CD8-positive, alpha-beta memory T cell (primary cell): ENCODE measurements around the gene CCDC60. TPM values are rescaled to one million over a fixed set of nuclear protein-coding genes. Genes with fewer than 3 reads are reported as not detected.

Experiments used
- CTCF ChIA-PET: fragments of 350-600 bp; sonication (Branson Sonifier 250); formaldehyde crosslinking; loops from one replicate; lab custom pipeline; 2021; ENCODE audit warnings: antibody characterized with exemption; lab: Charles Lee
- POLR2A ChIA-PET: fragments of 350-600 bp; sonication (Branson Sonifier 250); formaldehyde crosslinking; loops from one replicate; lab custom pipeline; 2021; ENCODE audit warnings: antibody characterized with exemption; lab: Charles Lee
- DNase-seq, 5 donors: peaks; one replicate each; pipeline versions ENCODE4 v3.0.0 to v3.0.0-alpha.2; 2020 to 2022; ENCODE audit warnings: mixed read lengths in 1 of 5
- H3K27ac ChIP-seq: one replicate; pipeline ENCODE4 v1.7.0; 2013; ENCODE audit warnings: low read depth, mild to moderate bottlenecking, low read length, moderate library complexity
- H3K27me3 ChIP-seq: 2 replicates; pipeline ENCODE4 v1.7.0; 2013; ENCODE audit warnings: low read length, mild to moderate bottlenecking; ENCODE audit not compliant: insufficient read depth, poor library complexity, severe bottlenecking
- H3K36me3 ChIP-seq: 2 replicates; pipeline ENCODE4 v1.7.0; 2013; ENCODE audit warnings: mild to moderate bottlenecking, low read length, moderate library complexity; ENCODE audit not compliant: insufficient read depth
- H3K4me1 ChIP-seq: 2 replicates; pipeline ENCODE4 v1.7.0; 2013; ENCODE audit warnings: mild to moderate bottlenecking, low read length, moderate library complexity; ENCODE audit not compliant: insufficient read depth
- H3K4me3 ChIP-seq: 2 replicates; pipeline ENCODE4 v1.7.0; 2013; ENCODE audit warnings: mild to moderate bottlenecking, low read length
- H3K9me3 ChIP-seq: 2 replicates; pipeline ENCODE4 v1.7.0; 2013; ENCODE audit warnings: mild to moderate bottlenecking, low read length
- H3K27ac Mint-ChIP-seq, 8 donors: one replicate each; pipeline ENCODE4 v1.8.0; 2020 to 2021; ENCODE audit warnings: mixed read lengths in 8 of 8, mild to moderate bottlenecking in 6 of 8, inconsistent platforms in 3 of 8, moderate library complexity in 3 of 8
- H3K27me3 Mint-ChIP-seq, 2 donors: one replicate each; pipeline ENCODE4 v1.8.0; 2020 to 2021; ENCODE audit warnings: mixed read lengths in 2 of 2, mild to moderate bottlenecking in 1 of 2, moderate library complexity in 1 of 2
- H3K36me3 Mint-ChIP-seq, 3 donors: one replicate each; pipeline ENCODE4 v1.8.0; 2020 to 2021; ENCODE audit warnings: mixed read lengths in 3 of 3, inconsistent platforms in 1 of 3, mild to moderate bottlenecking in 1 of 3
- H3K4me1 Mint-ChIP-seq, 3 donors: one replicate each; pipeline ENCODE4 v1.8.0; 2020 to 2021; ENCODE audit warnings: mixed read lengths in 3 of 3, inconsistent platforms in 1 of 3, mild to moderate bottlenecking in 1 of 3
- H3K4me3 Mint-ChIP-seq, 7 donors: one replicate each; pipeline ENCODE4 v1.8.0; 2020 to 2021; ENCODE audit warnings: mixed read lengths in 7 of 7, mild to moderate bottlenecking in 6 of 7, moderate library complexity in 4 of 7, inconsistent platforms in 2 of 7
- H3K9me3 Mint-ChIP-seq, 5 donors: one replicate each; pipeline ENCODE4 v1.8.0; 2020 to 2022; ENCODE audit warnings: mixed read lengths in 5 of 5, mild to moderate bottlenecking in 3 of 5, moderate library complexity in 2 of 5, inconsistent platforms in 1 of 5
- polyA plus RNA-seq: library from polyadenylated mRNA; unstranded; fragments of 300-500 nt; fragmentation: Illumina TruSeq; gene quantifications from one replicate; pipeline ENCODE4 v1.2.3, GENCODE V29; 2021
- total RNA-seq, 2 experiments: library from RNA; stranded (reverse); gene quantifications; one replicate each; pipeline ENCODE4 v1.2.3, GENCODE V29; 2021

Gene CCDC60
- not detected for total RNA-seq
- polyA plus RNA-seq: not detected

GRCh38 chr12:119334430-119335170 lies at the start of gene CCDC60:
TSS of gene CCDC60 (plus strand) at chr12:119334729. CDS start at chr12:119335177, 448 bp downstream.
- ChIA-PET CTCF (no interaction called here), POLR2A (no interaction called here)
- Histone ChIP-seq H3K9me3 (no peaks in the 10 kb centered on the region), H3K36me3 (no peaks in the 10 kb centered on the region), H3K4me1 (no peaks in the 10 kb centered on the region), H3K4me3 (no peak within 1 kb of the TSS), H3K27ac (no peak within 1 kb of the TSS), H3K27me3 (no peaks in the 10 kb centered on the region)
- H3K36me3 Mint-ChIP-seq: no peaks in the 10 kb centered on the region
- peaks cover 0 to 1% (median 0%) of the 10 kb centered on the region in 5 donors for H3K9me3 Mint-ChIP-seq
- H3K27me3 Mint-ChIP-seq: peaks cover 6 to 14% of the 10 kb centered on the region in 2 donors
- DNase-seq: no peak
- H3K4me1 Mint-ChIP-seq: no peaks in the 10 kb centered on the region
- no peak within 1 kb of the TSS for H3K4me3 Mint-ChIP-seq
- H3K27ac Mint-ChIP-seq: no peak within 1 kb of the TSS

GRCh38 chr12:119288576-119288975 lies 46.0 kb upstream of the CCDC60 start:
- Histone ChIP-seq H3K27ac (no peak overlapping the region), H3K4me1 (no peaks in the 10 kb centered on the region), H3K36me3 (no peaks in the 10 kb centered on the region), H3K9me3 (no peaks in the 10 kb centered on the region), H3K27me3 (no peaks in the 10 kb centered on the region), H3K4me3 (no peak overlapping the region)
- no peaks in the 10 kb centered on the region for H3K4me1 Mint-ChIP-seq
- ChIA-PET POLR2A (no interaction called here), CTCF (no interaction called here)
- peaks cover 5 to 9% of the 10 kb centered on the region in 2 donors for H3K27me3 Mint-ChIP-seq
- no peak overlapping the region for H3K4me3 Mint-ChIP-seq
- H3K9me3 Mint-ChIP-seq: no peaks in the 10 kb centered on the region
- H3K27ac Mint-ChIP-seq: no peak overlapping the region
- DNase-seq: no peak
- H3K36me3 Mint-ChIP-seq: no peaks in the 10 kb centered on the region

GRCh38 chr12:119292893-119293630 lies 41.5 kb upstream of the CCDC60 start:
- no peaks in the 10 kb centered on the region for H3K27me3 ChIP-seq
- H3K9me3 ChIP-seq: no peaks in the 10 kb centered on the region
- Mint-ChIP-seq H3K27me3 (peaks cover 3 to 5% of the 10 kb centered on the region in 2 donors), H3K36me3 (no peaks in the 10 kb centered on the region), H3K4me3 (no peak overlapping the region), H3K4me1 (no peaks in the 10 kb centered on the region), H3K9me3 (peaks cover 0 to 1% (median 0%) of the 10 kb centered on the region in 5 donors), H3K27ac (no peak overlapping the region)
- no peak overlapping the region for H3K27ac ChIP-seq
- no peaks in the 10 kb centered on the region for H3K4me1 ChIP-seq
- no peak overlapping the region for H3K4me3 ChIP-seq
- DNase-seq: no peak
- ChIA-PET POLR2A (no interaction called here), CTCF (no interaction called here)
- no peaks in the 10 kb centered on the region for H3K36me3 ChIP-seq

- Histone ChIP-seq H3K36me3 (no peaks in the 10 kb centered on the region), H3K27ac (no peak overlapping the region), H3K9me3 (no peaks in the 10 kb centered on the region), H3K4me3 (no peak overlapping the region), H3K4me1 (no peaks in the 10 kb centered on the region), H3K27me3 (no peaks in the 10 kb centered on the region)
- no peak for DNase-seq
- ChIA-PET POLR2A (no interaction called here), CTCF (no interaction called here)
- H3K36me3 Mint-ChIP-seq: no peaks in the 10 kb centered on the region
- peaks cover 0 to 3% of the 10 kb centered on the region in 2 donors for H3K27me3 Mint-ChIP-seq
- peaks cover 0 to 3% (median 0%) of the 10 kb centered on the region in 5 donors for H3K9me3 Mint-ChIP-seq
- H3K4me3 Mint-ChIP-seq: no peak overlapping the region
- no peak overlapping the region for H3K27ac Mint-ChIP-seq
- no peaks in the 10 kb centered on the region for H3K4me1 Mint-ChIP-seq
Measured at GRCh38 chr12:119294211-119294610, 40.3 kb upstream of the CCDC60 start.

GRCh38 chr12:119296535-119296934 lies 38.0 kb upstream of the CCDC60 start:
- Histone ChIP-seq H3K36me3 (no peaks in the 10 kb centered on the region), H3K4me3 (no peak overlapping the region), H3K27ac (no peak overlapping the region), H3K9me3 (no peaks in the 10 kb centered on the region), H3K4me1 (no peaks in the 10 kb centered on the region), H3K27me3 (no peaks in the 10 kb centered on the region)
- ChIA-PET CTCF (no interaction called here), POLR2A (no interaction called here)
- Mint-ChIP-seq H3K4me3 (no peak overlapping the region), H3K36me3 (no peaks in the 10 kb centered on the region), H3K27ac (no peak overlapping the region), H3K4me1 (no peaks in the 10 kb centered on the region), H3K9me3 (peaks cover 0 to 3% (median 0%) of the 10 kb centered on the region in 5 donors), H3K27me3 (peaks cover 0 to 2% of the 10 kb centered on the region in 2 donors)
- no peak for DNase-seq

GRCh38 chr12:119299130-119299529 lies 35.4 kb upstream of the CCDC60 start:
- no peak overlapping the region for H3K27ac Mint-ChIP-seq
- POLR2A ChIA-PET: no interaction called here

GRCh38 chr12:119301379-119301778 lies 33.1 kb upstream of the CCDC60 start:
- peaks cover 0 to 7% of the 10 kb centered on the region in 2 donors for H3K27me3 Mint-ChIP-seq

More at GRCh38 chr12:119299130-119299529, 35.4 kb upstream of the CCDC60 start:
- Histone ChIP-seq H3K36me3 (no peaks in the 10 kb centered on the region), H3K4me3 (no peak overlapping the region), H3K27me3 (no peaks in the 10 kb centered on the region), H3K9me3 (no peaks in the 10 kb centered on the region), H3K4me1 (no peaks in the 10 kb centered on the region), H3K27ac (no peak overlapping the region)
- Mint-ChIP-seq H3K36me3 (no peaks in the 10 kb centered on the region), H3K4me3 (no peak overlapping the region), H3K4me1 (no peaks in the 10 kb centered on the region), H3K27me3 (peaks cover 0 to 2% of the 10 kb centered on the region in 2 donors), H3K9me3 (peaks cover 0 to 2% (median 0%) of the 10 kb centered on the region in 5 donors)
- DNase-seq: no peak
- CTCF ChIA-PET: no interaction called here

GRCh38 chr12:119302451-119303080 lies 32.0 kb upstream of the CCDC60 start:
- Mint-ChIP-seq H3K27me3 (peaks cover 0 to 10% of the 10 kb centered on the region in 2 donors), H3K4me1 (no peaks in the 10 kb centered on the region), H3K36me3 (peaks cover 0 to 5% (median 0%) of the 10 kb centered on the region in 3 donors), H3K9me3 (peaks cover 0 to 5% (median 0%) of the 10 kb centered on the region in 5 donors), H3K4me3 (no peak overlapping the region), H3K27ac (no peak overlapping the region)
- no peak overlapping the region for H3K27ac ChIP-seq
- no peak overlapping the region for H3K4me3 ChIP-seq
- H3K27me3 ChIP-seq: no peaks in the 10 kb centered on the region
- no peaks in the 10 kb centered on the region for H3K9me3 ChIP-seq
- no peaks in the 10 kb centered on the region for H3K36me3 ChIP-seq
- POLR2A ChIA-PET: no interaction called here
- no peak for DNase-seq
- no peaks in the 10 kb centered on the region for H3K4me1 ChIP-seq
- CTCF ChIA-PET: no interaction called here

More at GRCh38 chr12:119301379-119301778, 33.1 kb upstream of the CCDC60 start:
- Histone ChIP-seq H3K36me3 (no peaks in the 10 kb centered on the region), H3K4me3 (no peak overlapping the region), H3K4me1 (no peaks in the 10 kb centered on the region), H3K27me3 (no peaks in the 10 kb centered on the region), H3K27ac (no peak overlapping the region), H3K9me3 (no peaks in the 10 kb centered on the region)
- POLR2A ChIA-PET: no interaction called here
- no peak overlapping the region for H3K4me3 Mint-ChIP-seq
- H3K27ac Mint-ChIP-seq: no peak overlapping the region
- CTCF ChIA-PET: no interaction called here
- no peaks in the 10 kb centered on the region for H3K4me1 Mint-ChIP-seq
- DNase-seq: no peak
- peaks cover 0 to 5% (median 0%) of the 10 kb centered on the region in 5 donors for H3K9me3 Mint-ChIP-seq
- H3K36me3 Mint-ChIP-seq: peaks cover 0 to 1% (median 0%) of the 10 kb centered on the region in 3 donors
